HEK293T (cell line): ENCODE data around the gene RIOK2.

ENCODE experiments used
- BHLHE40 ChIP-seq: fragments of 450-650 bp; IDR thresholded peaks from 2 replicates; pipeline ENCODE4 v1.6.1; 2016; ENCODE audit warnings: mild to moderate bottlenecking, moderate library complexity, borderline replicate concordance
- CTBP1 ChIP-seq: fragments of 450-650 bp; IDR thresholded peaks from 2 replicates; pipeline ENCODE4 v1.6.1; 2016; ENCODE audit warnings: borderline replicate concordance
- ELF4 ChIP-seq: fragments of 450-650 bp; IDR thresholded peaks from 2 replicates; pipeline ENCODE4 v1.6.1; 2017; ENCODE audit warnings: antibody characterized with exemption
- FOXK2 ChIP-seq: fragments of 450-650 bp; IDR thresholded peaks from 2 replicates; pipeline ENCODE4 v1.6.1; 2016; ENCODE audit warnings: mild to moderate bottlenecking
- HDGF ChIP-seq: fragments of 450-650 bp; IDR thresholded peaks from 2 replicates; pipeline ENCODE4 v1.6.1; 2017; ENCODE audit warnings: antibody characterized with exemption, borderline replicate concordance
- L3MBTL2 ChIP-seq: fragments of 450-650 bp; conservative IDR thresholded peaks from 2 replicates; pipeline ENCODE4 v1.6.1; 2016; ENCODE audit warnings: mild to moderate bottlenecking
- LEF1 ChIP-seq: fragments of 450-650 bp; IDR thresholded peaks from 2 replicates; pipeline ENCODE4 v1.6.1; 2017; ENCODE audit warnings: mild to moderate bottlenecking, borderline replicate concordance
- NFRKB ChIP-seq: fragments of 450-650 bp; IDR thresholded peaks from 2 replicates; pipeline ENCODE4 v1.6.1; 2016; ENCODE audit warnings: mild to moderate bottlenecking, moderate library complexity
- SP1 ChIP-seq: fragments of 450-650 bp; IDR thresholded peaks from 2 replicates; pipeline ENCODE4 v1.6.1; 2017
- SUZ12 ChIP-seq: fragments of 450-650 bp; IDR thresholded peaks from 2 replicates; pipeline ENCODE4 v1.6.1; 2016; ENCODE audit warnings: mild to moderate bottlenecking
- TARDBP ChIP-seq: fragments of 450-650 bp; IDR thresholded peaks from 2 replicates; pipeline ENCODE4 v1.6.1; 2016

DNA sequence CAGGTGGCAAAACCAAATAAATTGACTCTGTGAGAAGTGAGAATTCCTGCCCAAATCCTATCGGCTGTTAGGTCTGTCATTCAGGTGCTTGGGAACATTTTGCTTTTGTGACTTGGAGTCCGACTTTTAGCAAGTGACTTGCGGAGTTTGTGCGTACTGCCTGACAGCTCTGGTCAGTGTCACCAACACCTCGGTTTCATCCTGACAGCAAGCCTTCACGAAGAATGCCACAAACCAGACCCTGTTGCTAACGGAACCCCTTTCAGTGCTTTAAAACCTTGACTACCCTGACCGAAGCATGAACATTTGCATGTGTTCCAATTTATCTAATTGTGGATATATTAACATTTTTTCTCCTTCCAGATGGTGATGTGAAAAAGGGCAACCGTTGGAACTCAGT lies 67.1 kb downstream of the RIOK2 start:
- no peak for TF ChIP-seq ELF4
- no peak for TF ChIP-seq CTBP1
- no peak for TF ChIP-seq BHLHE40
- TF ChIP-seq TARDBP = no peak
- no peak for TF ChIP-seq LEF1
- TF ChIP-seq HDGF = no peak
- TF ChIP-seq SP1 = no peak
- no peak for TF ChIP-seq L3MBTL2
- TF ChIP-seq FOXK2 = no peak
- TF ChIP-seq NFRKB = no peak
- TF ChIP-seq SUZ12 = no peak
